ENCODE data around the gene TXNDC11. TPM values are rescaled to one million over a fixed set of nuclear protein-coding genes. Genes with fewer than 3 reads are reported as not detected.

TXNDC11 gene
- total RNA-seq, 1 donor from 2014 or later, result 29.0 TPM

DNA sequence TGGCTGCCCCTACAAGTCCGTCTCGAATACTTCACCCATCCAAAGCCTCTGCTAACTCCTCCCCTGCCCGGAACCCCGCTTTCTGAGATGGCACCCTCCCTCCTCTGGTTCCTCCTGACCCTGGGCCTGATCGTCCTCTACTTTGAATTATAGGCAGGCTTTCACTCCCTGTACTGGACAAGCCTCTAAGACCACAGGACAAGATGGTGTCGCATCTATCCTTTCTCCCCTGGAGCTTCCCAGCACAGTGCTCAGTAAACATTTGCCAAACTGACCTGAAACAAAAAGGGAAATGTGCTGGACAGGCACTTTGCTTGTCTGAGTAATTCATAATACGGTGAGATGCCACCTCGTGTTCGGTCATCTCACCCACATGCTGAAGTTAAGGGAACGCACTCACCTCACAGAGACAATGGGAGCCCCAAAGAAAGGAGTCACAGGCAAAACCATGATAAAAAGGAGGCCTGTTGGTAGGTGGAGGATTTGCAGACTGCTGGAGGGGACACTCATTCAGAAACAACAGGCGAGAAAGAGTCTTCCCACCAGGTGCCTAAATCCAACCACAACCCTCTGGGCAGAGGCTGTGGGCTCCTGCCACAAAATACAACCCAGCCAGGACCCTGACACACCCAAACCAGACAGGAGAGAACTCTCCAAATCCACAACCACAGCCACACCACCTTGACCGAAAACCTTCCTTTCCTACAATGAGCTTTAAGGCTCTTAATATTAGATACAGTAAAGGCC is 46.2 kb downstream of the TXNDC11 start:
- Histone ChIP-seq H3K27ac (ENCODE audit: low read depth, low read length) (no peak overlapping the region), H3K4me2 (ENCODE audit: low read length) (no peak overlapping the region), H3K36me3 (ENCODE audit: insufficient read depth, low read length) (peaks cover 41% of the 10 kb centered on the region), H3K4me3 (ENCODE audit: insufficient read depth, low read depth, low read length) (no peak overlapping the region), H3K9ac (ENCODE audit: low read length) (no peak overlapping the region), H3K79me2 (ENCODE audit: insufficient read depth, low read length) (peaks cover 10% of the 10 kb centered on the region), H3K4me1 (ENCODE audit: insufficient read depth, low read length) (peaks cover 9% of the 10 kb centered on the region), H2AFZ (ENCODE audit: low read depth, low read length) (no peak overlapping the region), H4K20me1 (ENCODE audit: insufficient read depth, low read length) (peaks cover 74% of the 10 kb centered on the region), H3K9me3 (ENCODE audit: insufficient read depth, low read depth, low read length) (no peaks in the 10 kb centered on the region), H3K27me3 (ENCODE audit: insufficient read depth, low read length) (no peaks in the 10 kb centered on the region)
- Mint-ChIP-seq H3K27me3 (ENCODE audit: low read depth, unreplicated experiment) (no peaks in the 10 kb centered on the region), H3K4me3 (ENCODE audit: unreplicated experiment) (no peak overlapping the region), H3K36me3 (ENCODE audit: low read depth, unreplicated experiment) (peaks cover 31% of the 10 kb centered on the region), H3K9me3 (ENCODE audit: unreplicated experiment) (no peaks in the 10 kb centered on the region), H3K4me1 (ENCODE audit: low read depth, unreplicated experiment) (peaks cover 4% of the 10 kb centered on the region), H3K27ac (ENCODE audit: unreplicated experiment) (no peak overlapping the region)
- no peak for TF ChIP-seq EZH2 (IDR thresholded peaks at IDR 0.05; ENCODE audit: insufficient read depth, low read length)
- TF ChIP-seq, protein P1, sequence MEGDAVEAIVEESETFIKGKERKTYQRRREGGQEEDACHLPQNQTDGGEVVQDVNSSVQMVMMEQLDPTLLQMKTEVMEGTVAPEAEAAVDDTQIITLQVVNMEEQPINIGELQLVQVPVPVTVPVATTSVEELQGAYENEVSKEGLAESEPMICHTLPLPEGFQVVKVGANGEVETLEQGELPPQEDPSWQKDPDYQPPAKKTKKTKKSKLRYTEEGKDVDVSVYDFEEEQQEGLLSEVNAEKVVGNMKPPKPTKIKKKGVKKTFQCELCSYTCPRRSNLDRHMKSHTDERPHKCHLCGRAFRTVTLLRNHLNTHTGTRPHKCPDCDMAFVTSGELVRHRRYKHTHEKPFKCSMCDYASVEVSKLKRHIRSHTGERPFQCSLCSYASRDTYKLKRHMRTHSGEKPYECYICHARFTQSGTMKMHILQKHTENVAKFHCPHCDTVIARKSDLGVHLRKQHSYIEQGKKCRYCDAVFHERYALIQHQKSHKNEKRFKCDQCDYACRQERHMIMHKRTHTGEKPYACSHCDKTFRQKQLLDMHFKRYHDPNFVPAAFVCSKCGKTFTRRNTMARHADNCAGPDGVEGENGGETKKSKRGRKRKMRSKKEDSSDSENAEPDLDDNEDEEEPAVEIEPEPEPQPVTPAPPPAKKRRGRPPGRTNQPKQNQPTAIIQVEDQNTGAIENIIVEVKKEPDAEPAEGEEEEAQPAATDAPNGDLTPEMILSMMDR (IDR thresholded peaks at IDR 0.05; ENCODE audit: insufficient read depth, low read depth, low read length), result no peak
- no peak for DNase-seq (ENCODE audit: low read depth)
- FAIRE-seq, result no peak

DNA sequence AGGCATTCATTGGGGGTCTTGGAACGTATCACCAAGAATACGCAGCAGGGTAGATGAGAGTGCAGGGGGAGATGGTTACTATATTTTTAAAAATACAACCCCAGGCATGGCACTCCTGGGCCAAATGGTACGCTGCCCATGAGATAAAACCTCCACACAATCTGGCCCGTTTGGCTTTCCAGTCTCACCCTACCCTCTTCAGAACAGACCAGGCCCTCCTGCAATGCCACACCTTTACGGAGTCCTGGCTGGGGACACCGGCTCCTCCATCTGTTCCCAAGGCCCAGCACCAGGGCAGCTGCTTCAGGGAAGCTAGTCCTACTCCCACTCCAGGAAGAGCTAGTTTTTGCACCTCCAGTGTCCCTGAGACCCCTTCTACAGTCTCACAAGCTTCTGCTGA is 50.0 kb downstream of the TXNDC11 start:
- H3K27ac ChIP-seq (ENCODE audit: low read depth, low read length), result no peak overlapping the region
- peaks cover 41% of the 10 kb centered on the region for H3K36me3 ChIP-seq (ENCODE audit: insufficient read depth, low read length)
- H3K9ac ChIP-seq (ENCODE audit: low read length), result no peak overlapping the region
- H3K4me1 Mint-ChIP-seq (ENCODE audit: low read depth, unreplicated experiment), result no peaks in the 10 kb centered on the region
- no peak overlapping the region for H3K27ac Mint-ChIP-seq (ENCODE audit: unreplicated experiment)
- H2AFZ ChIP-seq (ENCODE audit: low read depth, low read length), result no peak overlapping the region
- H3K9me3 Mint-ChIP-seq (ENCODE audit: unreplicated experiment), result no peaks in the 10 kb centered on the region
- H3K9me3 ChIP-seq (ENCODE audit: insufficient read depth, low read depth, low read length), result no peaks in the 10 kb centered on the region
- no peak for DNase-seq (ENCODE audit: low read depth)
- TF ChIP-seq, protein P1 (IDR thresholded peaks at IDR 0.05; ENCODE audit: insufficient read depth, low read depth, low read length), result no peak
- H3K4me1 ChIP-seq (ENCODE audit: insufficient read depth, low read length), result no peaks in the 10 kb centered on the region
- no peak overlapping the region for H3K4me3 ChIP-seq (ENCODE audit: insufficient read depth, low read depth, low read length)
- peaks cover 18% of the 10 kb centered on the region for H3K79me2 ChIP-seq (ENCODE audit: insufficient read depth, low read length)
- FAIRE-seq, result no peak
- H3K4me3 Mint-ChIP-seq (ENCODE audit: unreplicated experiment), result no peak overlapping the region
- no peak overlapping the region for H3K4me2 ChIP-seq (ENCODE audit: low read length)
- peaks cover 33% of the 10 kb centered on the region for H3K36me3 Mint-ChIP-seq (ENCODE audit: low read depth, unreplicated experiment)
- no peaks in the 10 kb centered on the region for H3K27me3 Mint-ChIP-seq (ENCODE audit: low read depth, unreplicated experiment)
- H4K20me1 ChIP-seq (ENCODE audit: insufficient read depth, low read length), result peaks cover 68% of the 10 kb centered on the region
- H3K27me3 ChIP-seq (ENCODE audit: insufficient read depth, low read length), result no peaks in the 10 kb centered on the region

DNA sequence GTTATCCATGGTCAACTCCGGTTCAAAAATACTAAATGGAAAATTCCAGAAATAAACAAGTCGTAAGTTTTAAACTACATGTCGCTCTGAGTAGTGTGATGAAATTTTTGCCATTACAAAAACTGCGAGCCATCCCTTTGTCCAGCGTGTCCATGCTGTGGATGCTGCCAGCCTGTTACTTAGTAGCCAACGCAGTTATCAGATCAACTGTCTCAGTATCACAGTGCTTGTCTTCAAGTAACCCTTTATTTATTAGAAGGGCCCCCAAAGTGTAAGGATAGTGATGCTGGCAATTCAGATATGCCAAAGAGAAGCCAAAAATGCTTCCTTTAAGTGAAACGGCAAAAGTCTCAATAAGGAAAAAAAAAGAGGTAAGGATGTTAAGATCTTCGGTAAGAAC is 50.5 kb downstream of the TXNDC11 start:
- Histone ChIP-seq H3K79me2 (ENCODE audit: insufficient read depth, low read length) (peaks cover 18% of the 10 kb centered on the region), H3K4me3 (ENCODE audit: insufficient read depth, low read depth, low read length) (no peak overlapping the region), H2AFZ (ENCODE audit: low read depth, low read length) (no peak overlapping the region), H3K4me2 (ENCODE audit: low read length) (no peak overlapping the region), H3K9me3 (ENCODE audit: insufficient read depth, low read depth, low read length) (no peaks in the 10 kb centered on the region), H3K4me1 (ENCODE audit: insufficient read depth, low read length) (no peaks in the 10 kb centered on the region), H3K36me3 (ENCODE audit: insufficient read depth, low read length) (peaks cover 40% of the 10 kb centered on the region), H3K27me3 (ENCODE audit: insufficient read depth, low read length) (no peaks in the 10 kb centered on the region), H3K9ac (ENCODE audit: low read length) (no peak overlapping the region), H4K20me1 (ENCODE audit: insufficient read depth, low read length) (peaks cover 67% of the 10 kb centered on the region), H3K27ac (ENCODE audit: low read depth, low read length) (no peak overlapping the region)
- Mint-ChIP-seq H3K27me3 (ENCODE audit: low read depth, unreplicated experiment) (no peaks in the 10 kb centered on the region), H3K36me3 (ENCODE audit: low read depth, unreplicated experiment) (peaks cover 37% of the 10 kb centered on the region), H3K4me1 (ENCODE audit: low read depth, unreplicated experiment) (no peaks in the 10 kb centered on the region), H3K9me3 (ENCODE audit: unreplicated experiment) (no peaks in the 10 kb centered on the region), H3K4me3 (ENCODE audit: unreplicated experiment) (no peak overlapping the region), H3K27ac (ENCODE audit: unreplicated experiment) (no peak overlapping the region)
- no peak for TF ChIP-seq EZH2 (IDR thresholded peaks at IDR 0.05; ENCODE audit: insufficient read depth, low read length)
- TF ChIP-seq, protein P1 (IDR thresholded peaks at IDR 0.05; ENCODE audit: insufficient read depth, low read depth, low read length), result no peak
- DNase-seq (ENCODE audit: low read depth), result no peak
- no peak for FAIRE-seq
